Keratinocyte (primary cell): ENCODE data around the gene SCT.

Source experiments
- CTCF ChIP-seq, 3 experiments: IDR thresholded peaks in 1 of 3; conservative IDR thresholded peaks in 1 of 3; optimal IDR thresholded peaks in 1 of 3; 2 replicates in 2 of 3; 3 replicates in 1 of 3; pipeline versions ENCODE3 to v1.5.1; 2011; ENCODE audit warnings: low read length in 3 of 3, mild to moderate bottlenecking in 3 of 3, moderate library complexity in 2 of 3, control low read depth in 1 of 3, inconsistent platforms in 1 of 3; ENCODE audit not compliant: insufficient read depth in 2 of 3; ENCODE audit errors: extremely low read depth in 1 of 3
- EZH2 ChIP-seq: IDR thresholded peaks from one replicate; pipeline ENCODE4 v1.6.1; 2012; ENCODE audit warnings: inconsistent platforms, mild to moderate bottlenecking, low read length, moderate library complexity

GRCh38 chr11:584287-584686, 42.7 kb downstream of the SCT start:
- no peak for TF ChIP-seq CTCF (optimal IDR thresholded peaks at IDR 0.05 in 1 of 3, IDR thresholded peaks at IDR 0.05 in 1 of 3, conservative IDR thresholded peaks at IDR 0.05 in 1 of 3; ENCODE audit: extremely low read depth in 1 of 3, insufficient read depth in 2 of 3, low read length in 3 of 3)
- TF ChIP-seq EZH2: no peak
